Nephron (organoid): ENCODE measurements around the gene METTL8.

ENCODE experiments used
- H3K27ac Mint-ChIP-seq, 3 experiments: 2 replicates each; pipeline ENCODE4 v1.8.0; 2020; ENCODE audit warnings: mixed read lengths in 3 of 3, mild to moderate bottlenecking in 2 of 3, moderate library complexity in 1 of 3
- H3K27me3 Mint-ChIP-seq: 2 replicates; pipeline ENCODE4 v1.8.0; 2021; ENCODE audit warnings: low read depth, mild to moderate bottlenecking, moderate library complexity, mixed read lengths
- H3K36me3 Mint-ChIP-seq: 2 replicates; pipeline ENCODE4 v1.8.0; 2020; ENCODE audit warnings: low read depth, mixed read lengths
- H3K4me1 Mint-ChIP-seq: 2 replicates; pipeline ENCODE4 v1.8.0; 2020; ENCODE audit warnings: mixed read lengths
- H3K4me3 Mint-ChIP-seq, 3 experiments: 2 replicates each; pipeline ENCODE4 v1.8.0; 2020; ENCODE audit warnings: mild to moderate bottlenecking in 3 of 3, mixed read lengths in 3 of 3, moderate library complexity in 2 of 3
- H3K9me3 Mint-ChIP-seq: 2 replicates; pipeline ENCODE4 v1.8.0; 2020; ENCODE audit warnings: mixed read lengths
- CTCF ChIP-seq, 3 experiments: fragments of 200-600 bp; sonication (generic); IDR thresholded peaks; one replicate each; pipeline ENCODE4 v1.5.0; 2021; ENCODE audit warnings: antibody characterized with exemption in 3 of 3; ENCODE audit not compliant: unreplicated experiment in 3 of 3

Gene METTL8

GRCh38 chr2:171293661-171294060 lies 140.1 kb downstream of the METTL8 start:
- Mint-ChIP-seq H3K9me3 (no peaks in the 10 kb centered on the region), H3K4me1 (no peaks in the 10 kb centered on the region), H3K4me3 (no peak overlapping the region), H3K36me3 (no peaks in the 10 kb centered on the region), H3K27ac (no peak overlapping the region), H3K27me3 (no peaks in the 10 kb centered on the region)
- no peak for TF ChIP-seq CTCF (IDR thresholded peaks at IDR 0.05; ENCODE audit: unreplicated experiment in 3 of 3)

- H3K27ac Mint-ChIP-seq: no peak overlapping the region
- H3K4me3 Mint-ChIP-seq: no peak overlapping the region
- no peaks in the 10 kb centered on the region for H3K36me3 Mint-ChIP-seq
- no peaks in the 10 kb centered on the region for H3K27me3 Mint-ChIP-seq
- H3K9me3 Mint-ChIP-seq: no peaks in the 10 kb centered on the region
- H3K4me1 Mint-ChIP-seq: no peaks in the 10 kb centered on the region
- no peak for TF ChIP-seq CTCF (IDR thresholded peaks at IDR 0.05; ENCODE audit: unreplicated experiment in 3 of 3)
Measured at GRCh38 chr2:171289991-171290390, 143.8 kb downstream of the METTL8 start.

GRCh38 chr2:171289316-171289715 lies 144.5 kb downstream of the METTL8 start:
- Mint-ChIP-seq H3K4me3 (no peak overlapping the region), H3K27me3 (no peaks in the 10 kb centered on the region), H3K9me3 (no peaks in the 10 kb centered on the region), H3K36me3 (no peaks in the 10 kb centered on the region), H3K4me1 (no peaks in the 10 kb centered on the region), H3K27ac (no peak overlapping the region)
- no peak for TF ChIP-seq CTCF (IDR thresholded peaks at IDR 0.05; ENCODE audit: unreplicated experiment in 3 of 3)

GRCh38 chr2:171287611-171288010 lies 146.2 kb downstream of the METTL8 start:
- no peaks in the 10 kb centered on the region for H3K9me3 Mint-ChIP-seq
- no peaks in the 10 kb centered on the region for H3K36me3 Mint-ChIP-seq
- no peaks in the 10 kb centered on the region for H3K4me1 Mint-ChIP-seq
- no peaks in the 10 kb centered on the region for H3K27me3 Mint-ChIP-seq
- H3K27ac Mint-ChIP-seq: no peak overlapping the region
- TF ChIP-seq CTCF (IDR thresholded peaks at IDR 0.05; ENCODE audit: unreplicated experiment in 3 of 3): no peak
- H3K4me3 Mint-ChIP-seq: no peak overlapping the region

GRCh38 chr2:171287036-171287571 lies 146.7 kb downstream of the METTL8 start:
- Mint-ChIP-seq H3K9me3 (no peaks in the 10 kb centered on the region), H3K36me3 (no peaks in the 10 kb centered on the region), H3K4me1 (no peaks in the 10 kb centered on the region), H3K4me3 (no peak overlapping the region), H3K27me3 (no peaks in the 10 kb centered on the region), H3K27ac (no peak overlapping the region)
- TF ChIP-seq CTCF (IDR thresholded peaks at IDR 0.05; ENCODE audit: unreplicated experiment in 3 of 3): no peak

GRCh38 chr2:171281110-171281509 lies 152.7 kb downstream of the METTL8 start:
- H3K36me3 Mint-ChIP-seq: no peaks in the 10 kb centered on the region
- no peak overlapping the region for H3K4me3 Mint-ChIP-seq
- no peak for TF ChIP-seq CTCF (IDR thresholded peaks at IDR 0.05; ENCODE audit: unreplicated experiment in 3 of 3)
- H3K4me1 Mint-ChIP-seq: no peaks in the 10 kb centered on the region
- peaks cover 7% of the 10 kb centered on the region for H3K9me3 Mint-ChIP-seq
- H3K27ac Mint-ChIP-seq: no peak overlapping the region
- H3K27me3 Mint-ChIP-seq: no peaks in the 10 kb centered on the region
